Measurements from ENCODE around the gene NAA16.
"Not testable (repeated sequence)": the region's sequence is repeated elsewhere in the genome, so short reads cannot be mapped to it uniquely, and the experiment has no call there.

NAA16 gene

DNA sequence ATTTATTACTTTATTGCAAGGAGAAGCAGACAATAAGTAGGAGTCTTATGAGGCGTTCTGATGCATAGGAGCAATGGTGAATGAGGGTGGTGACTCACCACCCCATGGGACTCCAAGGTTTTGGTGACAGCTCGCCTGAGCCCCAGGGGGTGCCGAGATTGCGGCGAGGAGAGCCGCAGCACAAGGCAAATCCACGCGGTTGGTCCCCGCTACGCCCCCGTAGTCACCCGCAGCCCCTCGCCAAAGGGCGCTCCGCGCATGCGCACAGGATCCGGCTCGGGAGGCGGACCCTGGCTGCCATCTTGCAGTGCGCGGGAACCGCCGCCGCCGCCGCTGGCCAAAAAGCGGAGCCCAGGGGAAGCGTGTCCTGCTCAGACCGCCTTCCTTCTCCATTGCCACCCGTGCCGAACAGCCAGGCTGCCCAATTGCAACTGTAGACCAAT lies at the start of gene NAA16:
TSS of gene NAA16 (plus strand) at position 305 of the 443 bp plus-strand sequence. CDS start 262 bp downstream, outside the sequence.
- DNase-seq (ENCODE audit: low spot score) (peak; percentile 84), FAIRE-seq (peak; percentile 71)

DNA sequence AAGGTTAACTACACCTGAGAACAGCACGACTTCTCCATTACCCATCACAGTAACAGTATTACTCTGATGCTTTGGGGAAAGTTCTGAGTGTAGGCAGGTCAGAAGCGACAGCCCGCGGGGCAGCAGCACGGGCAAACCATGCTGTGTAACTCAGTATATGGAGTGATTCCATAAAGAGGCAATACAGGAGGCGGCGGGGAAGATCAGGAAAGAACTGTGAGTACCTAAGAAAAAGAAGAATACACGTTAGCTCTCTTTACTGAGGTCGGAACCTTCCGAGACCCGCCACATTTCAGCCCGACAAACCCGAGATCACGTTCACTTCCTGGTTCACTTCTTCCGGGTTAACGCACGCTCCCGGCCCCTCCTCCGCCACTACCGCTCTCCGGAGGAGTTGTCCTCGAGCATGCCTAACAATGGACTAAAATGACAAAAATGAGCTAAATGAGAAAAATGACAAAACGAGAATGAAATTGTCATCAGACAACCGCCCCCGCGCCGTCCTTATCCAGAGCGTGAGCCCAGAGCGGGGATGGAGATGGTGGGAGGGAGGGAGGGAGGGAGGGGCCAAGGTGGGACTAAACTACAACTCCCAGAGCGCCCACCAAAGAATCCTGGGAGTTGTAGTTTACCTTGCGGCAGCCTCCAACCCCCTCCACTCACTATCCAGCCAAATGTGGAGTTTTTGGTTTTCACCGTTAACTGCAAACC lies 47.7 kb upstream of the NAA16 start, which contains the start of gene MTRF1:
TSS of gene MTRF1 (minus strand) at position 316 of the 711 bp plus-strand sequence. CDS start 2,669 bp downstream, outside the sequence.
- peak; percentile 51 for DNase-seq (ENCODE audit: low spot score)
- FAIRE-seq, result no peak

DNA sequence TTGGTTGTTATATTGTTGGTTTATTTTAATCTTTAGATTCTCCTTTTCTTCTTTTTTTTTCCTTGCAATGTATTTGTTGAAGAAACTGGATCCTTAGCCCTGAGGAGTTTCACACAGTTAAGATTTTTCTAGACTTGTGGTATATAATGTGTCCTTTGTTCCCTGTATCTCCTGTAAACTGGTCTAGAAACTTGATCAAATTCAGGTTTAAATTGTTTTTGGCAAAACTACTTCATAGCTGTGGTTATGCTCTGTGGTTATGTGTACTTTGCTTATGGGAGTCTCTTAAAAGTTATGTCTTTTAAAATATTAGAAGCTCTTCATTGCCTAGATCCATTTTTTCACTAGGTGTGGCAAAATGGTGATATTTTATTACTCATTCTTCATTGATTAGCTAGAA lies 44.0 kb upstream of the NAA16 start:
- no peak for FAIRE-seq
- no peak for DNase-seq (ENCODE audit: low spot score)

DNA sequence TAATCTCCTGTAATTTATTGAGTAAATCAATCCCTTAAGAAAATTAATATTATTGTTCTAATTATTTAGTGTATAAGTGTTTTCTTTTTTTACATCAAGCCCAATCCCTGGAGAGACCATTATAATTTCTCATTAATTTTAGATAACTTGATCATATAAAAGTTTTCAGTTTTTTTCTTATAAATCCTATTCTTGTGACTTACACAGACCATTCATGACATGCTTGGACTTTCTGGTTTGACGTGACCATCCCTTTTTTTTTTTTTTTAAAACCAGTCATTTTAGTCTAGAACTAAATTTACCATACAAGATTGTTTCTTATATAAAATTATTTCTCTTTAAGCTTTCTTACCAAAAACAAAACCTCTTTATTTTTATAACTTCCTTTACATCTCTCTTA lies 42.3 kb upstream of the NAA16 start:
- no peak for FAIRE-seq
- DNase-seq (ENCODE audit: low spot score), result peak; percentile 30

DNA sequence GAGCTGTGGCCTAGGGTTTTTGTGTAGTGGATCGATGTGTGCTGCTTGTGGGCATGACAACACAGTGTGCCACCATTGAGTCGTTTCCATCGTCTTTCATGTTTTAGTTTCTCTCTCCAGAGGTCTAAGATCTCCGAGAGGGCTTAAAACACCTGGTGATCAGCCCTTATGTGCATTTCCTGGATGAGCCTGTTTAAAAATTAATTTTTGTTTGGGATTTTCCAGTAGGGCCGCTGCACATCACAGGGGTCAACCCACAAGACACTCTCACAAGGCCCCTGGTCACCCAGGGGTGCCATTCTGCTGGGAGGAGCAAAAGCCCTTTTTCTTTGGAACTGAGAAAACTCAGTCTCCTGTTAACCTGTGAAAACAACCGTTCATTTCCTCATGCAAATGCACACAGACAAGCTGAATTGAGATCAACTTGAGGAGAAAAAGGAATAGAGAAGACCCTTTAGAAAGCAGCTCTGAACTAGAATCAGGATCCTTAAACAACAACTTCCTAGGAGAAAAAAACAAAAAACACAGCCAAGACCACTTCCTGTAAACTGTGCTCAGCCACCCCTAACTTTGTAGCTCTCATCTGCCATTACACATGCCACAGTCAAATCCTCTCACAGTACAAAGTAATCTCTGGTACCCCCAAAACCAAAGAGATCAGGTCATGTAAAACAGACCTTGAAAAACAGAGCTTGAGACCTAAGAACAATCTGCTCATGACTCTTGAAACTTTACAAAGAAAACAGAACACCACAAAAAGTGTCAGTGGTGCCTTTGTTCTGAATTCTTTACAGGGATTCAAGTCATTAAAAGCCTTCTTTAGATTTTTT lies 39.4 kb upstream of the NAA16 start:
- no peak for DNase-seq (ENCODE audit: low spot score)
- FAIRE-seq, result no peak

DNA sequence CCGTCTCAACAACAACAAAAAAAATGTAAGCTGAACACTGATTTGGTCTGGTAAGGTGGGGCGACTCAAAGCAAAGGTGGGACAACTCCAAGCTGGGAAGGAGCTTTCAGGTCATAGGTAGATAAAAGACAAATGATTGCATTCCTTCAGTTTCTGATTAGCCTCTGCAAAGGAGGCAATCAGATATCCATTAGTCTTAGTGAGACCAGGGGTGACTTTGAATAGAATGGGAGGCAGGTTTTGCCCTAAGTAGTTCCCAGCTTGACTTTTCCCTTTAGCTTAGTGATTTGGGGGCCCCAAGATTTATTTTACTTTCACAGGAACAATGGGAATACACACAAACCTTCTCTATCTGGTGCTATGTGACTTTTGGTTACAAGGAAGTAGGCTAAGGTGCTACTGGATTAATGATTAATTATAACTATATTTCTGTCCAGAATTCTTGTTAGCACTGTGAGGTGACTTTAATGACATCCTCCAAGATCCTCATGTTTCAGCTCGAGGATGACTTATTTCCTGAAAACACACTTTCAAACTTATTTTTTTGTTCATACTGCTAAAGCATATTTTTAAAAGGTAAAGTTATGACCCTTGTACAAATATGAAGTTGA lies 37.1 kb upstream of the NAA16 start:
- DNase-seq (ENCODE audit: low spot score), result no peak
- no peak for FAIRE-seq

DNA sequence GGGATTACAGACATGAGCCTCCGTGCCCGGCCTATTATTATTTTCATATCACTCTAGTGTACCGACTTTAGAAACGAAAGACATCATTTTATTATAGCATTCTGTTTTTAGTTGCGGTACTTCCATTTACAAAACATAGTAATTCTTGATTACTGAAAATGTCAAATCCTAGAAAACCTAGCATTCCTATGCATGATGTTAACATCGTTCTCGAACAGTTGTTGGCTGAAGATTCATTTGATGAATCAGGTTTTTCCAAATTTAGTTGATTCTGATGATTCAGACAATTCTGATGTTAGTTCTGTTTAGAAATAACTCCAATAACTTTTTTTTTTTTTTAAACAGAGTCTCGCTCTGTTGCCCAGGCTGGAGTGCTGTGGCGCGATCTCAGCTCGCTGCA lies 36.2 kb upstream of the NAA16 start:
- no peak for FAIRE-seq
- no peak for DNase-seq (ENCODE audit: low spot score)

DNA sequence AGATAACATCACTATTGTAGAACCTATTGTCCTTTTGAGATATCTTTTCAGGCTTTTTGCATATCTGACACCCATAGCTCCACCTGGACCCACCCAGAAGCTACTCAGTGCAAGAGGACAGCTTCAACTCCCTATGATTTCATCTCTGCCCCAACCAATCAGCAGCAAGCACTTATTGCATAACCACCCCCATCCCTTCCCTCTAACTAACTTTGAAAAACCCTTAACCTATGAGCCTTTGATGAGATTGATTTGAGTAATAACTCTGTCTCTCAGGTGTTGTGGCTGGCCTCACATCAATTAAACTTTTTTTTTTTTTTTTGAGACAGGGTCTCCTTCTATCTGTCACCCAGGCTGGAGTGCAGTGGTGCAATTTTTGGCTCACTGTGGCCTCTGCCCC lies 34.2 kb upstream of the NAA16 start:
- no peak for DNase-seq (ENCODE audit: low spot score)
- FAIRE-seq, result no peak

DNA sequence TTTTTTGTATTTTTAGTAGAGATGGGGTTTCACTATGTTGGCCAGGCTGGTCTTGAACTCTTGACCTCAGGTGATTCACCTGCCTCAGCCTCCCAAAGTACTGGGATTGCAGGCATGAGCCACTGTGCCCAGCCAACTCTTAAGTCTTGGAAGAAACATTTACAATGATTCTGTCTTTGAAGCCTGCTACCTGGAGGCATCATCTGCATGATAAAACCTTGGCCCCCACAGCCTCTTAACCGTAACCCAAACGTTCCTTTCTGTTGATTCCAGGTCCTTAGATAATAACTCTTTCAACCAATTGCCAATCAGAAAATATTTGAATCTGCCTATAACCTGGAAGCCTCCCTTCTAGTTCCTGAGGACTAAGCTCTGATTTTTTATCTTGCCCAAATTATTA lies 31.9 kb upstream of the NAA16 start:
- FAIRE-seq, result not testable (repeated sequence)

DNA sequence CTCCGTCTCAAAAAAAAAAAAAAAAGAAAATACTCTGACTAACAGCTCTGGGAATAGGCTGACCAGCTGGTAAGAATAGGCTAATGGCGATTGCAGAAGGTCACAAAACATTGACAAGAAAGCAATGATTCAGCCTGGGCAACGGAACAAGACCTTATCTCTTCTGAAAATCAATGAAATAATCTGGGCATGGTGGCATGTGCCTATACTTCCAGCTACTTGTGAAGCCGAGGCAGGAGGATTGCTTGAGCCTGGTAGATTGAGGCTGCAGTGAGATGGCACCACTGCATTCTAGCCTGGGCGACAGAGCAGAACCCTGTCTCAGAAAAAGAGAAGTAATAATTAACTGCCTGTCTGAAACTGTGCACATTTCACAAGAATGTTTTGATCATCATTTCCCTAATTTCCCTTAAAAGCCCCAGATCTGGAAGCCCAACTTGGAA lies 28.9 kb upstream of the NAA16 start:
- FAIRE-seq (peak; percentile 8), DNase-seq (ENCODE audit: low spot score) (peak; percentile 56)

More for the DNA sequence above, 31.9 kb upstream of the NAA16 start:
- DNase-seq (ENCODE audit: low spot score), result not testable (repeated sequence)

DNA sequence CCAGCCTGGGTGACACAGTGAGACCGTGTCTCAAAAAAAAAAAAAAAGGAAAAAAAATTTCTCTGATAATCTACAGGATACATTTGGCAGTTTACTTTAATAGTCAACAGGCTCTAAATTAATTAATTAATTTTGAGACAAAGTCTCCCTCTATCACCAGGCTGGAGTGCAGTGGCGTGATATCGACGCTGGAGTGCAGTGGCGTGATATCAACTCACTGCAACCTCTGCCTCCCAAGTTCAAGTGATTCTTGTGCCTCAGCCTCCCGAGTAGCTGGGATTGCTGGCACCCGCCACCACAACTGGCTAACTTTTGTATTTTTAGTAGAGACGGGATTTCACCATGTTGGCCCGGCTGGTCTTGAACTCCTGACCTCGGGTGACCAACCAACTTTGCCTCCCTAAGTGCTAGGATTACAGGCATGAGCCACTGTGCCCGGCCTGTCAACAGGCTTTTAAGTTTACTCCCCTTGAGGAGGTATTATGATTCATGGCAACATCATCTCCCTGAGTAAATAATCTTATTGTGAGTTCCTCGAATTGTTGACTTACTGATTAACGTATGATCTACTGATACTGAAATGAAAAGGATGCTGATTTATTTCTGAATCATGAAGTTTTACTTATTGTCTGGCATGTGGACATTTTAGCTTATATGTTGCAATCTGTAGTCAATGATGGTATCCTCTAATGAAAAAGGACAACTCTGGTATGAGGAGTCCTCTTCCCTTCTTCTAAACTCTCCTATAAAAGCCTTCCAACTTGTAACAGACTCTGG lies 26.4 kb upstream of the NAA16 start:
- FAIRE-seq, result peak; percentile 41
- DNase-seq (ENCODE audit: low spot score), result peak; percentile 77

DNA sequence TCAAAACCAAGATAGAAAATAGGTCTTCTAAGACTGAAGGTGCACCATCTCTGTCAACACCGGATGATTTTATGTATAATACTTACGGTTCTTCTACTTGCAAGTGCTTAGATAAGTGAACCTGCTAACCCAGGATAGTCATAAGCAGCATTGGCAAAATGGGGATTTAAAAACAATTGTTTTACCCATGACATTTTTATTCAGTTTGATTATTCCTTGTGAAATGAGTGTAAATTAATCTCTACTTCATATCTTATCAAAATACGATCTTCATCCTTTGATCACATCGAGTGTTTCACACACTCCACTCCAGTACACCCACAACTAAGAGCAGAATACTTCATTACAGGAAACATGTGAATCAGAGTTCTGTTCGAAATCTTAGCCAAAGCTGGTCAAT lies 24.7 kb upstream of the NAA16 start:
- no peak for FAIRE-seq
- DNase-seq (ENCODE audit: low spot score), result no peak

DNA sequence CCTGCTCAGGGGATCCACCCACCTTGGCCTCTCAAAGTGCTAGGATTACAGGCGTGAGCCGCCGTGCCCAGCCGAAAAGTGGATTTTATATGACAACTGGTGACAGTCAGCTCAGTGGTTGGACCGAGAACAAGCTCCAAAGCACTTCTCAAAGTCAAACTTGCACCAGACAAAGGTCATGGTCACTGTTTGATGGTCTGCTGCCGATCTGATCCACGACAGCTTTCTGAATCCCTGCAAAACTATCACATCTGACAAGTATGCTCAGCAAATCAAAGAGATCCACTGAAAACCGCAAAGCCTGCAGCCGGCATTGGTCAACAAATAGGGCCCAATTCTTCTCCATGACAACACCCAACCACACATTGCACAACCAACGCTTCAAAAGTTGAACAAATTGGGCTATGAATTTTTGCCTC lies 21.6 kb upstream of the NAA16 start:
- no peak for FAIRE-seq
- no peak for DNase-seq (ENCODE audit: low spot score)

DNA sequence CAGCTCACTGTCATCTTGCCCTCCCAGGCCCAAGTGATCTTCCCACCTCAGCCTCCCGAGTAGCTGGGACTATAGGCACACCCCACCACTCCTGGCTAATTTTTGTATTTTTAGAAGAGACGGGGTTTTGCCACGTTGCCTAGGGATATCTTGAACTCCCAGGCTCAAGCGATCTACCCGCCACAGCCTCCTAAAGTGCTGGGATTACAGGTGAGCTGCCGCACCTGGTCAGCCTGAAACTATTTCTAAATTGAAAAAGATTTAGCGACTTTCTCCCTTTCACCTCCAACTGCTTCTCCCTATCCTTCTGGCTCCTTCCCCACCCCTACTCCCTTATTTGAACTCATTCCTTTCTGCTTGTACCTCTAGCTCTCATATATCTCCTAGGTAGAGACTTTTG lies 19.8 kb upstream of the NAA16 start:
- no peak for FAIRE-seq
- DNase-seq (ENCODE audit: low spot score), result no peak

DNA sequence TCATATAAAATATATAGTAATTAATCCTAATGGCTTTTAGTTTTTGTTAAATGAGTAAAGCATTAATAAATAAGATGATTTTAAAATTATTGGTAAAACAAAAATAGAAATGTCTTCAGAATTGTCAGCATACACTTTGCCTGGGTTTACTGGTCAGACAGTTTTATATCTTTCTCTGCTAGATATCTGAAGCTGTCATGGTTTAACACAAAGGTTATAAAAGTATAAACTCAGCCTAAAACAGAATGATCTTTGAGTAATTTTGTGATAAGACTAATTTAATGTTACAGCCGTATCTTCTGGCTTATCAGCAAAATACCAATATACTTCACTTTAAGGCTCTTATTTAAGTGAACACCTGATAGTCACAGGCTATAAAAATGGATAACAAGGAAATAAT lies 17.8 kb upstream of the NAA16 start:
- FAIRE-seq (no peak), DNase-seq (ENCODE audit: low spot score) (no peak)

DNA sequence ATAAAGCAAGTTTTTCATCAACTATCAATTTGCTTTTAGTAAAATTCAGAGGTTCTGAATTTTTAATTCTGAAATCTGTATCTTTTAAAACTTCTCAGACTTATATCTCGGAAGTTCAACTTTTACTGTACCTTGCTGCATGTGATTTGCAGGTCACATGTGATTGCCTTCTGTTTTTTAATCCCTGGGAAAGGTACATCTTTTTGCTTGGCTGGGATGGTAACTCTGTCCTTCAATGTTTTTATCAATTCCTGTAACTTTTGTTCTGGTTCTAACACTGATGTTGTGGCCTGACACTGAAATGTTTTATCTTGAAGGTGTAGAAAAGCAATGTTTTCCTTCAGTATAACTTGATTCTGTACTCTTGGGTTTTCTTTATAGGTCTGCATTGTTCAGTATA lies 16.2 kb upstream of the NAA16 start:
- DNase-seq (ENCODE audit: low spot score) (no peak), FAIRE-seq (no peak)

DNA sequence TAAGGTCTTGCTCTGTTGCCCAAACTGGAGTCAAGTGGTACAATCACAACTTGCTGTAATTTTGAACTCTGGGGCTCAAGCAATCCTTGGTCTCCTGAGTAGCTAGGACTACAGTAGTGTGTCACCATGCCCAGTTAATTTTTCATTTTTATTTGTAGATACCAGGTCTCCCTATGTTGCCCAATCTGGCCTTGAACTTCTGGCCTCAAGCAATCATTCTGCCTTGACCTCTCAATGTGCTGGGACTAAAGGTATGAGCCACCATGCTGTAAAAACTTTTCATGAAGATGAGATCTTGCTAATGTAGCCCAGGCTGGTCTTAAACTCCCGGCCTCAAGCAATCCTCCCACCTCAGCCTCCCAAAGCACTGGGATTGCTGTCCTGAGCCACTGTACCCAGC lies 15.1 kb upstream of the NAA16 start:
- FAIRE-seq (no peak), DNase-seq (ENCODE audit: low spot score) (no peak)

DNA sequence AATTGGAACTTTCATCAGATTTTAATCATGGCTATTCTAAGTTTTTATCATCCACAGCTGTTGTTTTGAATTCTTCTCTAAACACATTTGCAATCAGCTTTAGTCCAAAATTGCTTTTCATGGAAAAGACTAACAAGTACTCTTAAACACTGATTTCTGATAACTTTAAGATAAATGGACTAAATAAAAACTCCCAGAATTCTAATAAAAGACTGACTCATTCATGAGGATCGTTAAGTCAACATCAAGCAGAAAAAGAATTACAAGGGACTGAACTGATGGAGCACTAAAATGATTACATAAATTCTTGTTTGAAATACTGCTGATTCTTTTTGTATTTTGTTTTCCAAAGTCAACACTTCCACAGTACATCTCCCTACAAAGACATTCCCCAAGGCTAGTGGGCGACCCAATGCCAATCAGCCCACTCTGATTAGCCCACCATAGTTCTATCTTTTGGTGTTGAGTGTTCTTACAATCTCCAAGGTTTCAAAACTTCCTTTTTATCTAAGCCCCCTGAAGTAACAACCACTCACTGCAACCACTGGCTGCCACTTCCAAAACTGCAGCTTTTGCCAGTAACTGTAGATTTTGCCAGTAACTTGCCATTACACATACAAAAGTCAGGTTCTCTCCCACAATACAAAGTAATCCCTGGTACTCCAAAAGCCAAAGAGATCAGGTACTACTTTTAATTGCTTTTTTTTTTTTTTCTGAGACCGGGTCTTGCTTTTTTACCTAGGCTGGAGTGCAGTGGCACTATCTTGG lies 14.0 kb upstream of the NAA16 start:
- FAIRE-seq, result no peak

DNA sequence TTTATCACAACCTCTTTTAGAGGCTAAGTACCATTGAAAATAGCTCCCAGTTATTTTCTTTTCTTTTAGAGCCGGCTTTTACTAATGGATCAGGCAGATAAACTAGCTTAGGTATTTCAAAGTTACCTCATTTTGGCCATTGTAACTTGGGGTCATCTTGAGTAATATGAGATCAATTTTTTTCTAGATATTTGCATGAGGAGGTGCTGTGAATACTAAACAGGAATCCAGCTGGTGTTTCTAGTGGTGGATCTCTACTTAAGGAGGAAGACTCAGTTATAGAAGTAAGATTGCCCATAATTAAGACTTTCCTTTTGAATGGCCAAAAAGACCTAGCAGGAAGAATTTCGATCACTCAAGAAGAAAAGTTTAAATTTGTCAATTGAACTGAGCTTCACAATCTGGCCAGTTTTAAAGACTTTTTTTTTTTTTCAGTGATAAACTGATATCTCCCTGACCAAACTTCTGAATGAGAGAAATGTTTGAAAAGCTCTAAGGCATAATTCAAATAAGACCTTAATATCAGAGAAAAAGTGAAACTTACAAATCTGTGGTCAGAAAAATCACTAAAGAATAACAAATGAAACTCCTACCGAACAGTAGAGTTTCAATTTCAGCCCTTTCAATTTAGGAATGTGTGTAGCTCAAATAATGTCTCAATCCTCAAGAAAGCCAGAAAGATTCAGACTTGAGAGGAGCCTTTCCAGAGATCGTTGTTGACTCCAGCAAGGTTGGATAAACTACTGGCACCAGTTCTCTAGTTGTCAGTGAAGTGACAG lies 11.6 kb upstream of the NAA16 start:
- FAIRE-seq (no peak), DNase-seq (ENCODE audit: low spot score) (no peak)

More for the DNA sequence above, 14.0 kb upstream of the NAA16 start:
- no peak for DNase-seq (ENCODE audit: low spot score)

DNA sequence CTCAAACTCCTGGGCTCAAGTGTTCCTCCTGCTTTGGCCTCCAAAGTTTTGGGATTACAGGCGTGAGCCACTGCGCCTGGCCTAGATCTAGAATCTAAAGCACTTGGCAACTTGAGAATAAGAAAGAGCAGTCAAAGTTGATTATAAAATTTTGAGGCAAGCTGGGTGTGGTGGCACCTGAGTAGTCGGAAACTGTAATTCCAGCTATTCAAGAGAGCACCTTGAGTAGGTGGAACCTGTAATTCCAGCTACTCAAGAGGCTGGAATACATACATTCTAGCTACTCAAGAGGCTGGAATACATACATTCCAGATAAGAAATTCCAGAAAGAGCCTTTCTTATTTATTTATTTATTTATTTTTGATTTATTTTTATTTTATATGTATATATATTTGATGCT lies 8.3 kb upstream of the NAA16 start:
- FAIRE-seq (no peak), DNase-seq (ENCODE audit: low spot score) (no peak)

Data from RCC 7860 (cell line).